Measurements from ENCODE around the gene GXYLT2.

GXYLT2 gene, protein sequence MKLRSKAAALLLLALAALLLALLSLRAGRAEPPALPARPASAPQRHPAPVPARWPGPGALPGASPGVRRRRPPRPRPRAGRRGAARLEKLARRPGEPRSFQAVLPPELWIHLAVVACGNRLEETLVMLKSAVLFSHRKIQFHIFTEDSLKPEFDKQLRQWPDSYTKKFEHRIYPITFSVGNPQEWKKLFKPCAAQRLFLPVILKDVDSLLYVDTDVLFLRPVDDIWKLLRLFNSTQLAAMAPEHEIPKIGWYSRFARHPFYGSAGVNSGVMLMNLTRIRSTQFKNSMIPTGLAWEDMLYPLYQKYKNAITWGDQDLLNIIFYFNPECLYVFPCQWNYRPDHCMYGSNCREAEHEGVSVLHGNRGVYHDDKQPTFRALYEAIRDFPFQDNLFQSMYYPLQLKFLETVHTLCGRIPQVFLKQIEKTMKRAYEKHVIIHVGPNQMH

DNA sequence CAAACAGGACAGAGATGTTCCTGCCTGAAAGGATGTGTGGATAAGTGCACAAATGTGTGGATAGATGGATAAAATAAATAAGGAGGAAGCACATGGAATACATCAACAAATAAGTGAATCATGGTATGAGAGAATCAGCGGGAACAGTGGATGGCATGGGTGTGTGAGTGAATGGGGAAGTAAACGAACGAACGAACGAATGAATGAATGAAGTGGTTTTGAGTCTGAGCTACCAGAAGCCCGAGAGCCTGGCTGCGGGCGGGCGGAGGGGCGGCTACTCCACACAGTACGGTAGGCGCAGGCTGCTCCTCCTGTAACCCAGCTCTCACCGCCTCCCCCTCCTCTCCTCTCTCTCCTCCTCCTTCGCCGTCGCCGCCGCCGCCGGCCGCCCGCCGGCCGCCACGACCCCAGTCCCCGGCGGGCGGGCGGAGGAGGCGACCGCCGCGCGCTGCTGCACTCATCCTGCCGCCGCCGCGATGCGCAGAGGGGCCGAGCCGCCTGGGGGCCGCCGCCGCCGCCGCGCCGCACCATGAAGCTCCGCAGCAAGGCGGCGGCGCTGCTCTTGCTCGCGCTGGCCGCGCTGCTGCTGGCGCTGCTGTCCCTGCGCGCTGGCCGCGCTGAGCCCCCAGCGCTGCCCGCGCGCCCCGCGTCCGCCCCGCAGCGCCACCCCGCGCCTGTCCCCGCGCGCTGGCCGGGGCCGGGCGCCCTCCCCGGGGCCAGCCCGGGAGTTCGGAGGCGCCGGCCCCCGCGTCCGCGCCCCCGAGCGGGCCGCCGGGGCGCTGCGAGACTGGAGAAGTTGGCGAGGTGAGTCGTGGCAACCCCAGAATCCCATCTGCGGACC lies at the start of gene GXYLT2:
GXYLT2 (plus strand) TSS at position 342 of the 841 bp plus-strand sequence; CDS start at position 530, 188 bp downstream.
- DNase-seq: peak; percentile 34

DNA sequence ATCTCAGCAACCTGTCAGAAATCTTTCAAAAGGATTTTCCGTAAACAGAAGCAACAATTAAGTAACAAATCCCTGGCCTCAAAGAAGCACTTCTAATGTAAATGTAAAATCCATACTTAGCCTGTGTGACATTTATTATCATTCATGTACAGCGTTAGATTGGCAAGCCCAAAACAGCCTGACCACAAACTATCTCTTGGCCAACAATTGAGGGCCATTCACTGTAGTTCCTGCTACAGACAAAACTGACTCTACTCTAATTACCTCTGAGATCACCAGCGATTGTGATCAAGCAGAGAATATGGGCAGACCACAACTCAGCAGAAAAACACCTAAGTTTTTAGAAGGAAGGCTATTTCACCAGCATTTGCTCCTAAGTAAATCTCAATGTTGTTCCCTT lies 48.8 kb upstream of the GXYLT2 start:
- DNase-seq: no peak

DNA sequence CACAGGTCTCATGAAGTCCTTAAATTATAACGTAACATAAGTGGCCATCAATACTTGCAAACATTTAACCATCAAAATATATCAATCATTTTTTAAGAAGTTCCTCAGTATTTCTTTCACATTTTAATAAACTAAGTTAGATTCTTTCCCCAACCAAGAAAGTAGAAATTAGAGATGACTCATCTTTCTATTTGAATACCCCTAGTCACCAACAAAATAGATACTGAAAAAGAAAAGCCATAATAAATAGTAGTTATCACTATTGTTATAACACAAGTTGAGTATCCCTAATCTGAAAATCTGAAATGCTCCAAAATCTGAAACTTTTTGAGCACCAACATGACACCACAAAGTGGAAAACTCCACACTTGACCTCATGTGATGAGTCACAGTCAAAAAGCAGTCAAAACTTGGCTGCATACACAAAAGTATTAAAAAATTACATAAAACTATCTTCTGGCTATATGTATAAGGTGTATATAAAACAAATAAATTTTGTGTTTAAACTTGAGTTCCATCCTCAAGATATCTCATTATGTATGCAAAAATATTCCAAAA lies 43.3 kb upstream of the GXYLT2 start:
- no peak for DNase-seq

DNA sequence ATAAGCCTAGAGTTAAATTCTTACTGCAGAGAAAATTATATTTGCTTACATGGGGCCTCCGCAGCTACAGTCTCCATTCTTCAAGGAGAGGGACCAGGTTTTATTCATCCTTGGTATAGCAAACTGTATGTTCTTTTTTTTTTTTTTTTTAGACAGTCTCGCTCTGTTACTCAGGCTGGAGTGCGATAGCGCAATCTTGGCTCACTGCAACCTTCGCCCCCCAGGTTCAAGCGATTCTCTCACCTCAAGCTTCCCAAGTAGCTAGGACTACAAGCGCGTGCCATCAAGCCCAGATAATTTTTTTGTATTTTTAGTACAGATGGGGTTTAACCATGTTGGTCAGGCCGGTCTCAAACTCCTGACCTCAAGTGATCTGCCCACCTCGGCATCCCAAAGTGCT lies 41.7 kb upstream of the GXYLT2 start:
- no peak for DNase-seq

DNA sequence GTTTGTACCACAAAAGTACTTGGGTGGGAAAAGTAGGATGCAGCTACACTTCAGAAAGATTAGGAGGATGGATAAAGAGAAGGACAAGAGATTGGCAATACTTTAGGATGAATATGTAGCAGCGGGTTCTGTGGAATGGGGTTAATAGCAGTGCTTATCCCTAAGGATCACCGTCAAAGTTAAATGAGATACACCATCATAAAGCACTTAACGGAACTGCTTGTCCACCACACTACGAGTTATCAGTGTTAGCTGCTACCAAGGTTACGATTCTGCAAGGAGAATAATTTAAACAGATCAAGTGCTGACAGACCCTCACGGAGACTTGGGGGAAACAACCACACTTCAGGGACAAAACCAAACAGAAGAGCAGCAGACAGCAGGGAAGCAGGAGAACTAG lies 40.6 kb upstream of the GXYLT2 start:
- DNase-seq: no peak

DNA sequence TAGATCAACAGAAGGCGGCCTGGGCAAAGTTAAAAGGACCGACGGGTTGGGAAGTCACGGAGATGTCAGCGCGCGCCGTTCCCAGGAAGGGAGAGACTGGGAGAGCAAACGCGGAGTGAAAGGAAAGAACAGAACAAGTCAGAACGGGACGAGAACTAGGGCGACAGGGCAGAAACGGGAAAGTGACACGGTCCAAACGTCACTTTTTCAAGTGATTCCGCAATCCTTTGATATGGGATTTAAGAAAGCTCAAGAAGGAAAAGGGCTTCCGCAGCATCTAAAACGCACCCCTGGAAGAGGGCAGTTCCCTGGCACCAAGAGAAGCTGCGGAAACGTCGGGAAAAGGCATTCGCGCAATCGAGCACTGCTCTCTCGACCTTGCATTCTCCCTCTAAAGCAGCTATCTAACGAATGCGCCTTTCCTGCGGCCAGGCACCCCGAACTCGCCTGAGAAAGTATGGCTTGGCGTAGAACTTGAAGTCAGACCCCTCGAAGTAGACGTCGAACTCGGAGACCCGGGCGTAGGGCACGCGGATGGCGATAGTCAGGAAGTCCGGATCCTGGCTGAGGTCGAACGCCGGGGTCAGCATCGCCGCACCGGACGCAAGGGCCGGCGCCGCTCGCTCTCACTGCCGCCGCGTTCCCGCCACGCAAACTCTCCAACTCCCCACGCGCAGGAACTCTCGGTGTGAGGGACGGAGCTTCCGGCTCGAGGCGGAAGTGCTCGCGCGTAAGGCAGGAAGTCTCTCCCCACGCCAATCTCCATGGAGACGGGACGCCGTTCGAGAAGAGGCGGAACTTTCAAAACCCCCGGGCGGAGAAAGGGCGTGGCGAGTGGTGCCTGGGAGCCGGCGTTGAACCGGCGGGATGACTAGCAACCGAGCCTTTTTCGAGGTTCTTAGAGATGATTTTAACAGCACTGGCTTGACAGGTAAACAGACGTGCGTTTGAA lies 39.8 kb upstream of the GXYLT2 start, which contains the start of gene SHQ1:
SHQ1 (minus strand) TSS at position 695 of the 952 bp plus-strand sequence; CDS start at position 590, 105 bp downstream.
- DNase-seq: peak; percentile 84

DNA sequence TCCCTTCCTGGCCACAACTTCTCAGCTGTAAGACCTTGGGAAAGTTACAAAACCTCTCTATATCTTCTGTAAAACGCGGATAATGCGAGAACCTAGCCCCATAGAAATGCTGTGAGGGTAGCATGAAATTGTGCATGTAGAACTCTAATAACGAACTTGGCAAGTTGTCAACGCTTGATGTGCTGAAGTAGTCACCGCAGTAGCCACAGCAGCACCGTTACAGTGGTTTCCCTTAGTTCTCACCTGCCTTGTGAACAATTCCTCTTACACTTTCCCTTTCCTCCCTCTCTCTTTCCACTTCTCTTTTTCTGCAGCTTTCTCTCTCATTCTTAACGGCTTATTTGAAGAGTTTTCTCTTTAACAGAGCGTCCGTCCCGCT lies 39.2 kb upstream of the GXYLT2 start:
- DNase-seq: peak; percentile 29

DNA sequence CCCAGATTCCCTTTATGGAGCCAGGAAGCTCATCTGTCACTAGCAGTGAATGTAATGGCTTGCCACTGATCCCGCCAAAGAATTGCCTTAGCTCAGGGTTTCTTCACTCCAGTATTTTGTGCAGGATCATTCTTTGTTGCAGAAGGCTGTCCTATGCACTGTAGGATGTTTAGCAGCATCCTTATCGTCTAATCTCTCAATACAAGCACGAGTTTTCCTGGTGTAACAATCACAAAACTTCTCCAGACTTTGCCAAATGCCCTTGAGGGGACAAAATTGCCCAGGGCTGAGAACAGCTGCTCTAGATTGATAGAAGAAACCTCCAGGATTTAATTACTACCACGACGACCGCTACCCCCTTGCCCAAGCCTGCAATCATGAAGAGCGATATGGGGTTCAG lies 32.8 kb upstream of the GXYLT2 start:
- DNase-seq: no peak

DNA sequence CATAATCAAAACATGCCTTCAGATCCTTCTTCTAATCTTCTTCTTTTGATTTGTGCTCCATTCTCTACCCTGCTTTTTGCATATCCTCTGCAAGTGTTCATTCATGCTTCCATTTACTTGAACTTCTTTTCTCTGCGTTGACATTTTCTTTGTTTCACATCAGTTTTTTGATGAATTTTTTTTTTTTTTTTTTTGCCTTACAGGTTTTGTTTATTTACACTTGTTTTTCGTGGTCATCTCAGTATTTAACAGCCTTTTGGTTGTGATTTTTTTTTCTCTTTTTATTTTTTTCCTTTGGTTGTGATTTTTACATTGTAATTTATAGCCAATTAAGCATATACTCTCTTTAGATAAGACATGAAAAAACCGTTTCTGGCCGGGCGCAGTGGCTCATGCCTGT lies 27.8 kb upstream of the GXYLT2 start:
- DNase-seq: no peak

DNA sequence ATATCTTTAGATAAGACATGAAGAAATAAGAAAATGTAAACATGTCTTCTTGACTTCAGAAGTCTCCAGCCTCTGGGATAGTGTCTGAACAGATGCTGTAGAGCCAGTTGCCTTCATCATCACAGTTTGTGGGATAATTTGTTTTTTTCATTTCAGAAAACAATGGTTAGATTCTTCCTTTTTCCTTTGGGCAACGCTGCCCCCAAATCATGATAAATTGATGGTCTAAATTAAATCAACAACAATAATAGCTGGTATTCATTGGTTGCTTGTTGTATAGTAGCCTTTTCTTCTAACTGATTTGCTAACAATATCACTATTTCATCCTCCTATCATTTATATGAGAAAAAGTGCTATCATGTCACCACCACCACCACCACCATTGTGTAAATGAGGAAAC lies 27.0 kb upstream of the GXYLT2 start:
- DNase-seq: no peak

DNA sequence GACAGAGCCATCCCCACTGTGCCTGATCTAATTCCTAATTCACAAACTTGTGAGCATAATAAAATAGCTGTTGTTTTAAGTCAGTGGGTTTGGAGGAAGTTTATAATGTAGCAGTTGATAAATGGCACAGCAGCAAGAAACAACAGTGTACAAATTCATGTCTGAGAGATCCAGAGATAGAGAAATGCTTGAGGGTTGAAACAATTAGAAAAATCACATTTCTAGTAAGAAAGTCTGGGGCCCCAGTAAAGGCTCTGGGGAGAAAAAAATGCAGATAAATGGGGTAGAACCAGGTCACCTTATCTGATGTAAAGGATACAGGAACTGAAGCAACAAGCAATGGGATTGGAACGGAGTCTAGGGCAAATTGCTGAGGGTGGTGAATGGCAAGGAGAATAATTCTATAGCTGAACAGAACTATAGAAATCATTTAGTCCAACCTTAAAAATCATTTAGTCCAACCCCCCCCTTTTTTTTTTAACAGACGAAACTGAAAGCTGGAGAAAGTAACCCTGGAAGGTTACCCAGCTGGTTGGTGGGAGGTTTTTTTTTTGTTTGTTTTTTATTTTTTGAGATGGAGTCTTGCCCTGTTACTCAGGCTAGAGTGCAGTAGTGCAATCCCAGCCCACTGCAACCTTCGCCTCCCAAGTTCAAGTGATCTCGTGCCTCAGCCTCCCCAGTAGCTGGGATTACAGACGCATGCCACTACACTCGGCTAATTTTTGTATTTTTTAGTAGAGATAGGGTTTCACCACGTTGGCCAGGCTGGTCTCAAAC lies 25.3 kb upstream of the GXYLT2 start:
- DNase-seq: no peak

DNA sequence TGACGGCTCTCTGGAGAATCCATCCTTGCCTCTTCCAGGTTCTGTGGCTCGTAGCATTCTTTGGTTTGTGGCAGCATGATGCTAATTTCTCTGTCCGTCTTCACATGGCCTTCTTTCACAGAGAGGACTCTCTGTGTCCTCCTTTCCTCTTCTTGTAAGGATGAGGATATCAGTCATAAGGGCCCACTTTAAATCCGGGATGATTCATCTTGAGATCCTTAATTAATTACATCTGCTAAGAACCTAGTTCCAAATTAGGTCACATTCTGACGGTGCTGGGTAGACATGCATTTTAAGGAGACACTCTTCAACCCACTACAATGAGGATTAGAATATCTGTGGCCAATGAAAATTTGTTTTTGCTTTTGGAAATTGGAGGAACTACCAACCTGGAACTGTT lies 15.7 kb upstream of the GXYLT2 start:
- no peak for DNase-seq

DNA sequence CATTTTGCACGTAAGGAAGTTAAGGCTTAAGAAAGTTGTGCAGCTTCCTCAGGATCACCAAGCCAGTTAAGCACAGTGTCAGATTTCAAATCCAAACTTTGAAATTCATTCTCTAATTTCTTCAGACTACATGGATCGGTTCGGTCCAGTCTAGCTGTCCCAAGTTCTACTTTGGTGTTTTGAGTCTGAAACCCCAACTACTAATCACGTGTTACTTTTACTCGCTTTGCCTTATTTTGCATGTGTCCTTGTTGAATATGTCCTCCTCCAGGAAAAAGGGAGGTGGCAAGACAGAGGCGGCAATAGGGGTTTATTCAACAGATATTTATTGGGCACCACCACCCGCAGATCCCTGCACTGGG lies 522 bp upstream of the GXYLT2 start:
- no peak for DNase-seq

DNA sequence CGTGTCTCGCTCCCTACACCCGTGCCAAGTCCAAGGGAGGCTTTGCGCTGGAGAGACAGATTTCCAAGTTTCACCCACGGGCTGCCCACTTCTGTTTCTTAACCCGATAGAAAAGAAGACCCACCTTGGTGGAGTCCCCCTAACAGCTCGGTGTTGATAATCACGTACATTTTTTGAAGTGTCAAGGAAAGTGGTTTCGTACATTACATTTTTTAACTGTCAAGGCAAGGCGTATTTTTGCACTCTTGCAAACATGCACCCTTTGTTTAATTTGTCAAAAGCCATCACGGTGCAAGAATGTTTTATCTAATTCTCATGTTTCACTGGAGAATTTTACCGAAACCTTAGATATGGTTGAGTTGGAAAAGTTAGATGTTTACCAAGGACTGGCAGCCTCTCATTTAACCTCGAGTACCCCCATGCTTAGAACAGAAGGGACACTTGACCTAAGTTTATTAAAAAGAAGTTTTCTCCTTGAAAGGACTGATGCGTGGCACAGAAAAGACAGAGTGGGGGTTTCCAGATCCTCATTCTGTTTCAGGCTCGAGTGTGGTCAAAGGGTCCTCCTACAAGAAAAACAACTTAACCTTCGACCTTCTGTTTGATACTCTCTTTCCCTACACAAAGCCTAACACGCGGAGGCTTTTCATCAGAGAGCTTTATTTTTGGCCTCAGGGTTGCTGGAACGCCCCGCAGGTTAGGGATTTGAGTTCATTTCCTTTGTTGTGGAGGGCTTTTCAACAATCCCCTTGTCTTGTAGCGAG lies 882 bp downstream of the GXYLT2 start:
- no peak for DNase-seq

DNA sequence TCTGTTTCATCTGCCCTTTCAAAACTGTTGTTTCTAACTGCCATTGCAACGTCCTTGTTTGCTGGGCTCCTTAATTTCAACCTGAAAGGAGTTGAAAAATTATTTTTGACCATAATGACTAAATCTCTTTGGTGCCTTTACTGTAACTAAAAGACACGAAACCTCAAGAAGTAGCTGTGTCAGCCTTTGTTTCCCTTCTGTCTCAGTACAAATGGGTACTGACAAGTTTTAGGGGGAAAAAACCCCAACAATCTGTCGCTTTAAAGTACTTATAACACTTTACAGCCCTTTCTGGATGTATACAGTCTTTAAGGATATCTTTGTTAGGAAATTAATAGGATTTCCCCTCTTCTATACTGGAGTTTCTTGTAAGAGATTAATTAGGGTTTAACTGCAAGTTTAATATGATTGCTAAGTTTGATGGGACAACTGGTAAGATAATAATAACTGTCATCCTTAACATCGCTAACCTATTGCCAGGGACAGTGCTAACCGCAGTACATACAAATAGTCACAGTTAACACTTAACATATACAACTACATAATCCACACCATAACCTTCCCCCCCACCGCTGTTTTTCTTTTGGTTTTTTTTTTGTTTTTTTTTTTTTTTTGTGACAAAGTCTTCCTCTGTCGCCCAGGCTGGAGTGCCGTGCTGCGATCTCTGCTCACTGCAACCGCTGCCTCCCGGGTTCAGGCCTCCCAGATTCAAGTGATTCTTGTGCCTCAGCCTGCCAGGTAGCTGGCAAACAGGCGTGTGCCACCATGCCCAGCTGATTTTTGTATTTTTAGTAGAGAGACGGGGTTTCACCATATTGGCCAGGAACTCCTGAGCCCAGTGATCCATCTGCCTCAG lies 1.7 kb downstream of the GXYLT2 start:
- DNase-seq: no peak

DNA sequence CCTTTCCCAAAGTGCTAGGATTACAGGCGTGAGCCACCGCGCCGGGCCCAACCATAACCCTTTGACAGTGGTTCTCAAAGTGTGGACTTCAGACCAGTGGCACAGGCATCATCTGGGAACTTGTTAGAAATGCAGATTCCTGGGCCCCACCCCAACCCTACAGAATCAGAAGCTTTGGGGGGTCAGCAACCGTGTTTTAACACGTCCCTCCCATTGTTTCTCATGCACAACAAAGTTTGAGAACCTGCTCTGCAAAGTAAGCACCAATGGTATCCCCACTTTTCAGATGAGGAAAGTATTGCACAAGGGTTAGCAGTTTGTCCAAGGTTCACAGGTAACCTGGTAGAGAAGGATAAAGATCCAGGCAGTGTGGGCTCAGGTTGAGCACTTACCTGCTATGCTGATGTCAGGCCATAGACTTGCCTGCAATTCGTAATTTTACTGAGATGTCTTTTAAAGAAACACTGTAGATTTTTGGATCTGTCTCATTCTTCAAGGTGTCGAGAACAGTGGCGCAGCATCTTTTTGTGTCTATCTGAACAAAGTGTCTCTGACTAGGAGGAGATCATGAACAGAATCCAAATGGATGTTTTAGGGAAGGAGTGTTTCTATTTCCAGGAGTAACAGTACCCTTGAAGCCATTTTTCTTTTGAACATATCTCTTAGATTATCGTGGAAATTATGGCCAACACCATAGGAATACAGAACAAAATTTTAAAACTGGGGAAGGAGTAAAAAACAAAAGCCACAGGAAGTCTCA lies 2.5 kb downstream of the GXYLT2 start:
- no peak for DNase-seq

DNA sequence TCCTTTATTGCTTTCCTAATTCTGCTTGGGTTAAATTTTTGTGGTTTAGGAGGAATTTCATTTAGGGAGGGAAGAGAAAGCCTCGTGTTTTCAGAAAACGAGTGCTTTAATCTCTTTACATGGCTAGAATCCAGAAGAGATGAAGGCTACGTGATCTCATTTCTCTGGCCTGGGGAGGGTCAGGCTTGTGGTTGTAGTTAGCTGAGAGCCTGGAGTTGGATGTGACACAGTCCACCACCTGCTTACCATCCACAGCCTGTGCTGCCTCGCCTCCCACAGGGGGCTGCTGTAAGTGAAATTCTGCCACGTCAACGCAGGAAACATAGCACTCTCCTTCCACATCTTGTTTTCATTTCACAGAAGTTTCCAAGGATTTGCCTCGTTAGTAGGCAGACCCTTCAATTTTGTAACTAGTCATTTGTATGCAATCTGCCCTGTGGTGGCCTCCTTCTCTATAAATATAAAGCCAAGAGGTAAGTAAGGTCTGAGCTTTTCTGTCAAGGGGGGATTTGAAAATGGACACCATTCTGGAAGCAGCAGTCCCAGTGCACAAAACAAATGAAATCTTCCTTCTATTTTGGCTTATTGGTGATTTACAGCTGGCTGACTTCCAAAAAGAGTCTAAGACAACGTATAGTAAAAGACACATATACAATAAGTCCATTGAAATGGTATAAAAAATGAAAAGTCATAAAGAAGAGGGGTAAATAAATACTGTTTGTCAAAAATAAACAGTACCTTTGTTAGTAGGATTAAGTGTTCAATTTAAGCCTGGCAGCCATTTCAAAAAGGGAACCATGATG lies 3.4 kb downstream of the GXYLT2 start:
- no peak for DNase-seq

DNA sequence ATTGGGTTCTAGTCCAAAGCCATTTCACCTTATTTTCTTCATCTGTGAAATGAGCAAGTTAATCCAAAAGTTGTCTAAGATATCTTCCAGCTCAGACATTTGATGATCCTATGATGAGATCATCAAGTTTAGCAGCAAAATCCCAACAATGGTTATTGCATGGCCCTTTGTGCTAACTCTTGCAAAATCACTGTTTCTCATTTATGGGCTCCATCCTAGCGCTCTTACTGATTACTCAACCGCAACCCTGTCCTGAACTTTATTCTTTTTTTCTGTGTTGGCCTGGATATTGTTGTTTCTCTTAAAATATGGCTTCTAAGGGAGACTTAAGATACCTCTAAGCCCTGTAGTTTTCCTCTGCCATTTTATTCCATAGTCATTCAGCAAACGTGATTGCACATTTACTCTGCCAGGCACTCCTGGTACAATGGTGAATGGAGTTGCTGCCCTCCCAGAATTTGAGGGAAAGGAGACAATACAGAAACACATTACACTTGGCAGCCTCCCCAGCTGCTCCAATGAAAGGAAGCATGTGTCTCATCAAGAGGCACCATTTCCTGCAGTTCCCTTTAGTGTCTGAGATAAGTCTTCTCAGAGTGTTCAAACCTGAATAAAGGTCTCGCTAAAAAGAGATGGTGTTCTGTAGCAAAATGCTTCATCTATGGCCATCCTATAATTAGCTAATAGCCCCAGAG lies 4.4 kb downstream of the GXYLT2 start:
- DNase-seq: no peak

Data from NCI-H1105 (cell line).